ENCODE measurements around the gene PARD6G. TPM values are rescaled to one million over a fixed set of nuclear protein-coding genes. Genes with fewer than 3 reads are reported as not detected.
A peak's percentile ranks its signal among the peaks of the same experiment; 100 is the strongest.

Gene PARD6G
- total RNA-seq, 1 experiment from 2014 or later = 13.0 TPM

DNA sequence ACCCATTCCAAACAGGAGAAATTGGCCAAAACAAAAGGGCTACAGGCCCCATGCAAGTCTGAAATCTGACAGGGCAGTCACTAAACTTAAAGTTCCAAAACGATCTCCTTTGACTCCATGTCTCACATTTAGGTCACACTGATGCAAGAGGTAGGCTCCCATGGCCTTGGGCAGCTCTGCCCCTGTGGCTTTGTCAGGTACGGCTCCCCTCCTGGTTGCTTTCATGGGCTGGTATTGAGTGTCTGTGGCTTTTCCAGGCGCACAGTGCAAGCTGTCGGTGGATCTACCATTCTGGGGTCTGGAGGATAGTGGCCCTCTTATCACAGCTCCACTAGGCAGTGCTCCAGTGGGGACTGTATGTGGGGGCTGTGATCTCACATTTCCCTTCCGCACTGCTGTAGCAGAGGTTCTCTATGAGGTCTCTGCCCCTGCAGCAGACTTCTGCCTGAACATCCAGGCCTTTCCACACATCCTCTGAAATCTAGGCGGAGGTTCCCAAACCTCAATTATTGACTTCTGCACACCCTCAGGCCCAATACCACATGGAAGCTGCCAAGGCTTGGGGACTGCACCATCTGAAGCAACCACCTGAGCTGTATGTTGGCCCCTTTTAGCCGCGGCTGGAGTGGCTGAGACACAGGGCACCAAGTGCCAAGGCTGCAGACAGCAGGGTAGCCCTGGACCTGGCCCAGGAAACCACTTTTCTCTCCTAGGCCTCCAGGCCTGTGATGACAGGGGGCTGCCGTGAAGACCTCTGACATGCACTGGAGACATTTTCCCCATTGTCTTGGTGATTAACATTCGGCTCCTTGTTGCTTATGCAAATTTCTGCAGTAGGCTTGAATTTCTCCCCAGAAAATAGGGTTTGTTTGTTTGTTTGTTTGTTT is 28.7 kb downstream of the PARD6G start:
- Mint-ChIP-seq H3K27me3 (ENCODE audit: low read depth) (no peaks in the 10 kb centered on the region; the same call in 1 of the 2 replicates), H3K36me3 (peaks cover 12% of the 10 kb centered on the region), H3K4me3 (no peak overlapping the region), H3K27ac (no peak overlapping the region), H3K4me1 (peaks cover 6% of the 10 kb centered on the region), H3K9me3 (peaks cover 32% of the 10 kb centered on the region)
- TF ChIP-seq ZNF416 (CRISPR knock-in tag; IDR thresholded peaks at IDR 0.05) (peak; percentile 99), CBFB (CRISPR knock-in tag; IDR thresholded peaks at IDR 0.05; ENCODE audit: low read depth) (no peak), ATF1 (CRISPR knock-in tag; IDR thresholded peaks at IDR 0.05) (no peak), ZBTB21 (CRISPR knock-in tag; IDR thresholded peaks at IDR 0.05; ENCODE audit: borderline replicate concordance) (no peak)
- TF ChIP-seq, protein P1, sequence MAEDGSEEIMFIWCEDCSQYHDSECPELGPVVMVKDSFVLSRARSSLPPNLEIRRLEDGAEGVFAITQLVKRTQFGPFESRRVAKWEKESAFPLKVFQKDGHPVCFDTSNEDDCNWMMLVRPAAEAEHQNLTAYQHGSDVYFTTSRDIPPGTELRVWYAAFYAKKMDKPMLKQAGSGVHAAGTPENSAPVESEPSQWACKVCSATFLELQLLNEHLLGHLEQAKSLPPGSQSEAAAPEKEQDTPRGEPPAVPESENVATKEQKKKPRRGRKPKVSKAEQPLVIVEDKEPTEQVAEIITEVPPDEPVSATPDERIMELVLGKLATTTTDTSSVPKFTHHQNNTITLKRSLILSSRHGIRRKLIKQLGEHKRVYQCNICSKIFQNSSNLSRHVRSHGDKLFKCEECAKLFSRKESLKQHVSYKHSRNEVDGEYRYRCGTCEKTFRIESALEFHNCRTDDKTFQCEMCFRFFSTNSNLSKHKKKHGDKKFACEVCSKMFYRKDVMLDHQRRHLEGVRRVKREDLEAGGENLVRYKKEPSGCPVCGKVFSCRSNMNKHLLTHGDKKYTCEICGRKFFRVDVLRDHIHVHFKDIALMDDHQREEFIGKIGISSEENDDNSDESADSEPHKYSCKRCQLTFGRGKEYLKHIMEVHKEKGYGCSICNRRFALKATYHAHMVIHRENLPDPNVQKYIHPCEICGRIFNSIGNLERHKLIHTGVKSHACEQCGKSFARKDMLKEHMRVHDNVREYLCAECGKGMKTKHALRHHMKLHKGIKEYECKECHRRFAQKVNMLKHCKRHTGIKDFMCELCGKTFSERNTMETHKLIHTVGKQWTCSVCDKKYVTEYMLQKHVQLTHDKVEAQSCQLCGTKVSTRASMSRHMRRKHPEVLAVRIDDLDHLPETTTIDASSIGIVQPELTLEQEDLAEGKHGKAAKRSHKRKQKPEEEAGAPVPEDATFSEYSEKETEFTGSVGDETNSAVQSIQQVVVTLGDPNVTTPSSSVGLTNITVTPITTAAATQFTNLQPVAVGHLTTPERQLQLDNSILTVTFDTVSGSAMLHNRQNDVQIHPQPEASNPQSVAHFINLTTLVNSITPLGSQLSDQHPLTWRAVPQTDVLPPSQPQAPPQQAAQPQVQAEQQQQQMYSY (CRISPR knock-in tag; IDR thresholded peaks at IDR 0.05) = no peak
- TF ChIP-seq, protein P2, sequence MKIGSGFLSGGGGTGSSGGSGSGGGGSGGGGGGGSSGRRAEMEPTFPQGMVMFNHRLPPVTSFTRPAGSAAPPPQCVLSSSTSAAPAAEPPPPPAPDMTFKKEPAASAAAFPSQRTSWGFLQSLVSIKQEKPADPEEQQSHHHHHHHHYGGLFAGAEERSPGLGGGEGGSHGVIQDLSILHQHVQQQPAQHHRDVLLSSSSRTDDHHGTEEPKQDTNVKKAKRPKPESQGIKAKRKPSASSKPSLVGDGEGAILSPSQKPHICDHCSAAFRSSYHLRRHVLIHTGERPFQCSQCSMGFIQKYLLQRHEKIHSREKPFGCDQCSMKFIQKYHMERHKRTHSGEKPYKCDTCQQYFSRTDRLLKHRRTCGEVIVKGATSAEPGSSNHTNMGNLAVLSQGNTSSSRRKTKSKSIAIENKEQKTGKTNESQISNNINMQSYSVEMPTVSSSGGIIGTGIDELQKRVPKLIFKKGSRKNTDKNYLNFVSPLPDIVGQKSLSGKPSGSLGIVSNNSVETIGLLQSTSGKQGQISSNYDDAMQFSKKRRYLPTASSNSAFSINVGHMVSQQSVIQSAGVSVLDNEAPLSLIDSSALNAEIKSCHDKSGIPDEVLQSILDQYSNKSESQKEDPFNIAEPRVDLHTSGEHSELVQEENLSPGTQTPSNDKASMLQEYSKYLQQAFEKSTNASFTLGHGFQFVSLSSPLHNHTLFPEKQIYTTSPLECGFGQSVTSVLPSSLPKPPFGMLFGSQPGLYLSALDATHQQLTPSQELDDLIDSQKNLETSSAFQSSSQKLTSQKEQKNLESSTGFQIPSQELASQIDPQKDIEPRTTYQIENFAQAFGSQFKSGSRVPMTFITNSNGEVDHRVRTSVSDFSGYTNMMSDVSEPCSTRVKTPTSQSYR (CRISPR knock-in tag; IDR thresholded peaks at IDR 0.05) = no peak
- TF ChIP-seq, protein P3, sequence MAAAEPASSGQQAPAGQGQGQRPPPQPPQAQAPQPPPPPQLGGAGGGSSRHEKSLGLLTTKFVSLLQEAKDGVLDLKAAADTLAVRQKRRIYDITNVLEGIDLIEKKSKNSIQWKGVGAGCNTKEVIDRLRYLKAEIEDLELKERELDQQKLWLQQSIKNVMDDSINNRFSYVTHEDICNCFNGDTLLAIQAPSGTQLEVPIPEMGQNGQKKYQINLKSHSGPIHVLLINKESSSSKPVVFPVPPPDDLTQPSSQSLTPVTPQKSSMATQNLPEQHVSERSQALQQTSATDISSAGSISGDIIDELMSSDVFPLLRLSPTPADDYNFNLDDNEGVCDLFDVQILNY (CRISPR knock-in tag; IDR thresholded peaks at IDR 0.05) = no peak
- DNase-seq (ENCODE audit: low spot score) (no peak), ATAC-seq (no peak)
- ChIA-PET POLR2A (no interaction called here), CTCF (no interaction called here)

DNA sequence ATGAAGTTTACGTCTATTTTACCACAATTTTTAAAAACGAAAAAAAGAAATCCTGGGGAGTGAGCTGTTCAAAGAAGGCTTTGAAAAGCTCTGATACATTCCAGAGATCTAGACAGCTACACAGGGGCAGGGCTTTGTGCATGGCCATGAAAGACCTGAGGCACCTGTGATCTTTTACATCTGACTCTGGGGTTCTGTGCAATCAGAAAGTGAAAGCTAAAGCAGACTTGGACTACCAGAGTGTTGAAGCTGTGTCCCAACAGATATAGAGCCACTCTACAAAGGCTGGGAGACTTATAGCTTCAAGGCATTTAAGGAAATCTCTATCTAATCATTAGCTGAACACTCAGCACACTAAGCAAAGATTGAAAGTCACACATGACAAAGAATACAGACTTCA is 34.1 kb downstream of the PARD6G start:
- Mint-ChIP-seq H3K4me3 (no peak overlapping the region), H3K27me3 (ENCODE audit: low read depth) (no peaks in the 10 kb centered on the region; the same call in 1 of the 2 replicates), H3K36me3 (peaks cover under 1% of the 10 kb centered on the region; the same call in 1 of the 2 replicates), H3K9me3 (peaks cover 2% of the 10 kb centered on the region), H3K27ac (no peak overlapping the region; the same call in 1 of the 2 replicates), H3K4me1 (peaks cover 11% of the 10 kb centered on the region)
- DNase-seq (ENCODE audit: low spot score) (no peak), ATAC-seq (no peak)
- ChIA-PET CTCF (interaction anchor here (1.9 kb wide), 1 partner anchor 13 kb away, joined by 8 read pairs; no protein-coding TSS in a partner anchor), POLR2A (no interaction called here)
- TF ChIP-seq, protein P4, sequence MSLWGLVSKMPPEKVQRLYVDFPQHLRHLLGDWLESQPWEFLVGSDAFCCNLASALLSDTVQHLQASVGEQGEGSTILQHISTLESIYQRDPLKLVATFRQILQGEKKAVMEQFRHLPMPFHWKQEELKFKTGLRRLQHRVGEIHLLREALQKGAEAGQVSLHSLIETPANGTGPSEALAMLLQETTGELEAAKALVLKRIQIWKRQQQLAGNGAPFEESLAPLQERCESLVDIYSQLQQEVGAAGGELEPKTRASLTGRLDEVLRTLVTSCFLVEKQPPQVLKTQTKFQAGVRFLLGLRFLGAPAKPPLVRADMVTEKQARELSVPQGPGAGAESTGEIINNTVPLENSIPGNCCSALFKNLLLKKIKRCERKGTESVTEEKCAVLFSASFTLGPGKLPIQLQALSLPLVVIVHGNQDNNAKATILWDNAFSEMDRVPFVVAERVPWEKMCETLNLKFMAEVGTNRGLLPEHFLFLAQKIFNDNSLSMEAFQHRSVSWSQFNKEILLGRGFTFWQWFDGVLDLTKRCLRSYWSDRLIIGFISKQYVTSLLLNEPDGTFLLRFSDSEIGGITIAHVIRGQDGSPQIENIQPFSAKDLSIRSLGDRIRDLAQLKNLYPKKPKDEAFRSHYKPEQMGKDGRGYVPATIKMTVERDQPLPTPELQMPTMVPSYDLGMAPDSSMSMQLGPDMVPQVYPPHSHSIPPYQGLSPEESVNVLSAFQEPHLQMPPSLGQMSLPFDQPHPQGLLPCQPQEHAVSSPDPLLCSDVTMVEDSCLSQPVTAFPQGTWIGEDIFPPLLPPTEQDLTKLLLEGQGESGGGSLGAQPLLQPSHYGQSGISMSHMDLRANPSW (CRISPR knock-in tag; conservative IDR thresholded peaks at IDR 0.05; ENCODE audit: low read depth) = no peak
- no peak for TF ChIP-seq GTF2I (CRISPR knock-in tag; conservative IDR thresholded peaks at IDR 0.05)
- TF ChIP-seq, protein P5, sequence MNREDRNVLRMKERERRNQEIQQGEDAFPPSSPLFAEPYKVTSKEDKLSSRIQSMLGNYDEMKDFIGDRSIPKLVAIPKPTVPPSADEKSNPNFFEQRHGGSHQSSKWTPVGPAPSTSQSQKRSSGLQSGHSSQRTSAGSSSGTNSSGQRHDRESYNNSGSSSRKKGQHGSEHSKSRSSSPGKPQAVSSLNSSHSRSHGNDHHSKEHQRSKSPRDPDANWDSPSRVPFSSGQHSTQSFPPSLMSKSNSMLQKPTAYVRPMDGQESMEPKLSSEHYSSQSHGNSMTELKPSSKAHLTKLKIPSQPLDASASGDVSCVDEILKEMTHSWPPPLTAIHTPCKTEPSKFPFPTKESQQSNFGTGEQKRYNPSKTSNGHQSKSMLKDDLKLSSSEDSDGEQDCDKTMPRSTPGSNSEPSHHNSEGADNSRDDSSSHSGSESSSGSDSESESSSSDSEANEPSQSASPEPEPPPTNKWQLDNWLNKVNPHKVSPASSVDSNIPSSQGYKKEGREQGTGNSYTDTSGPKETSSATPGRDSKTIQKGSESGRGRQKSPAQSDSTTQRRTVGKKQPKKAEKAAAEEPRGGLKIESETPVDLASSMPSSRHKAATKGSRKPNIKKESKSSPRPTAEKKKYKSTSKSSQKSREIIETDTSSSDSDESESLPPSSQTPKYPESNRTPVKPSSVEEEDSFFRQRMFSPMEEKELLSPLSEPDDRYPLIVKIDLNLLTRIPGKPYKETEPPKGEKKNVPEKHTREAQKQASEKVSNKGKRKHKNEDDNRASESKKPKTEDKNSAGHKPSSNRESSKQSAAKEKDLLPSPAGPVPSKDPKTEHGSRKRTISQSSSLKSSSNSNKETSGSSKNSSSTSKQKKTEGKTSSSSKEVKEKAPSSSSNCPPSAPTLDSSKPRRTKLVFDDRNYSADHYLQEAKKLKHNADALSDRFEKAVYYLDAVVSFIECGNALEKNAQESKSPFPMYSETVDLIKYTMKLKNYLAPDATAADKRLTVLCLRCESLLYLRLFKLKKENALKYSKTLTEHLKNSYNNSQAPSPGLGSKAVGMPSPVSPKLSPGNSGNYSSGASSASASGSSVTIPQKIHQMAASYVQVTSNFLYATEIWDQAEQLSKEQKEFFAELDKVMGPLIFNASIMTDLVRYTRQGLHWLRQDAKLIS (CRISPR knock-in tag; IDR thresholded peaks at IDR 0.05; ENCODE audit: borderline replicate concordance) = no peak
- no peak for TF ChIP-seq SP1 (CRISPR knock-in tag; conservative IDR thresholded peaks at IDR 0.05)
- no peak for TF ChIP-seq TP53 (CRISPR knock-in tag; IDR thresholded peaks at IDR 0.05)
- no peak for TF ChIP-seq MYBL2 (CRISPR knock-in tag; IDR thresholded peaks at IDR 0.05)
- TF ChIP-seq, protein P2 (CRISPR knock-in tag; IDR thresholded peaks at IDR 0.05) = no peak
- TF ChIP-seq ZNF396 (CRISPR knock-in tag; IDR thresholded peaks at IDR 0.05; ENCODE audit: borderline replicate concordance) = no peak
- TF ChIP-seq MXD4 (CRISPR knock-in tag; IDR thresholded peaks at IDR 0.05; ENCODE audit: borderline replicate concordance) = no peak
